Liver (tissue), 9 donors: ENCODE results near the gene PLPP3. TPM values are rescaled to one million over a fixed set of nuclear protein-coding genes. Genes with fewer than 3 reads are reported as not detected.

ENCODE experiments used
- DNase-seq: peaks from one replicate; pipeline ENCODE4 v3.0.0-alpha.2; 2017; ENCODE audit warnings: low spot score
- H3K27ac ChIP-seq, 2 donors: one replicate each; pipeline ENCODE4 v1.7.0; 2013; ENCODE audit warnings: inconsistent platforms in 2 of 2, low read length in 2 of 2, control low read depth in 1 of 2, low read depth in 1 of 2, mild to moderate bottlenecking in 1 of 2
- H3K27me3 ChIP-seq, 4 donors: one replicate each; pipeline versions ENCODE4 v1.6.1 to v1.7.0; 2013; ENCODE audit warnings: low read length in 3 of 4, inconsistent platforms in 1 of 4, mild to moderate bottlenecking in 1 of 4, moderate library complexity in 1 of 4; ENCODE audit not compliant: control insufficient read depth in 4 of 4, insufficient read depth in 4 of 4
- H3K36me3 ChIP-seq, 4 donors: one replicate each; pipeline versions ENCODE4 v1.6.1 to v1.7.0; 2013; ENCODE audit warnings: low read length in 3 of 4, mild to moderate bottlenecking in 3 of 4, low read depth in 1 of 4, moderate library complexity in 1 of 4; ENCODE audit not compliant: control insufficient read depth in 4 of 4, insufficient read depth in 3 of 4
- H3K4me1 ChIP-seq, 4 donors: one replicate each; pipeline versions ENCODE4 v1.6.1 to v1.7.0; 2013; ENCODE audit warnings: low read length in 3 of 4, mild to moderate bottlenecking in 3 of 4, moderate library complexity in 1 of 4; ENCODE audit not compliant: control insufficient read depth in 4 of 4, insufficient read depth in 4 of 4
- H3K4me3 ChIP-seq, 3 donors: one replicate each; pipeline versions ENCODE4 v1.6.1 to v1.7.0; 2013; ENCODE audit warnings: low read length in 3 of 3, control low read depth in 1 of 3, low read depth in 1 of 3, mild to moderate bottlenecking in 1 of 3
- H3K9ac ChIP-seq, 2 donors: one replicate each; pipeline ENCODE4 v1.7.0; 2013; ENCODE audit warnings: low read length in 2 of 2, mild to moderate bottlenecking in 2 of 2, moderate library complexity in 2 of 2, control low read depth in 1 of 2, low read depth in 1 of 2
- H3K9me3 ChIP-seq, 4 donors: one replicate each; pipeline versions ENCODE4 v1.6.1 to v1.7.0; 2013; ENCODE audit warnings: low read length in 3 of 4; ENCODE audit not compliant: control insufficient read depth in 4 of 4
- EGR1 ChIP-seq, 2 donors: IDR thresholded peaks; 2 replicates each; pipeline ENCODE4 v1.6.1; 2016 to 2018; ENCODE audit warnings: antibody characterized with exemption in 2 of 2, low read depth in 2 of 2
- FOXA1 ChIP-seq: IDR thresholded peaks from 2 replicates; pipeline ENCODE4 v1.6.1; 2016; ENCODE audit warnings: antibody characterized with exemption
- FOXA2 ChIP-seq: IDR thresholded peaks from 2 replicates; pipeline ENCODE4 v1.6.1; 2016; ENCODE audit warnings: antibody characterized with exemption
- GABPA ChIP-seq, 2 donors: IDR thresholded peaks in 1 of 2; conservative IDR thresholded peaks in 1 of 2; 2 replicates each; pipeline ENCODE4 v1.6.1; 2016; ENCODE audit warnings: antibody characterized with exemption in 2 of 2, mild to moderate bottlenecking in 1 of 2, moderate library complexity in 1 of 2
- JUND ChIP-seq, 2 donors: IDR thresholded peaks; 2 replicates each; pipeline ENCODE4 v1.6.1; 2016; ENCODE audit warnings: antibody characterized with exemption in 2 of 2
- NR2F2 ChIP-seq: IDR thresholded peaks from 2 replicates; pipeline ENCODE4 v1.6.1; 2016; ENCODE audit warnings: antibody characterized with exemption
- RAD21 ChIP-seq, 2 donors: IDR thresholded peaks; 2 replicates each; pipeline ENCODE4 v1.6.1; 2016; ENCODE audit warnings: antibody characterized with exemption in 2 of 2, mild to moderate bottlenecking in 2 of 2
- RXRA ChIP-seq, 2 donors: IDR thresholded peaks; 2 replicates each; pipeline ENCODE4 v1.6.1; 2017 to 2018; ENCODE audit warnings: antibody characterized with exemption in 2 of 2, mild to moderate bottlenecking in 1 of 2
- SP1 ChIP-seq: IDR thresholded peaks from 2 replicates; pipeline ENCODE4 v1.6.1; 2018; ENCODE audit warnings: antibody characterized with exemption, mild to moderate bottlenecking
- TAF1 ChIP-seq: conservative IDR thresholded peaks from 2 replicates; pipeline ENCODE4 v1.6.1; 2016; ENCODE audit warnings: antibody characterized with exemption, mild to moderate bottlenecking
- YY1 ChIP-seq: IDR thresholded peaks from 2 replicates; pipeline ENCODE4 v1.6.1; 2016; ENCODE audit warnings: antibody characterized with exemption, mild to moderate bottlenecking
- WGBS: extraction: QIAGEN DNeasy Blood & Tissue Kit; methylation state at CpG from one replicate; pipeline ENCODE4 v1.1.7; 2013; 5-methylcytosine and 5-hydroxymethylcytosine counted together
- polyA plus RNA-seq, 2 donors: library from polyadenylated mRNA; stranded (reverse) in 1 of 2; unstranded in 1 of 2; fragments of 200-250 nt in 1 of 2; fragments of >200 nt in 1 of 2; fragmentation: Nextera tagmentation in 1 of 2; extraction: Ambion mirVana in 1 of 2; gene quantifications; one replicate each; pipeline versions ENCODE4 v1.2.1 to v1.2.3, GENCODE V29; 2013 to 2015
- total RNA-seq, 2 donors: library from RNA; depleted of rRNA; stranded (reverse); fragments of >200 nt; gene quantifications; one replicate each; pipeline ENCODE4 v1.2.3, GENCODE V29; 2014
- TF ChIP-seq, protein P1 (sequence below): IDR thresholded peaks from 2 replicates; pipeline ENCODE4 v1.6.1; 2016; ENCODE audit warnings: antibody characterized with exemption
- TF ChIP-seq, protein P2 (sequence below): IDR thresholded peaks from 2 replicates; pipeline ENCODE4 v1.6.1; 2016; ENCODE audit warnings: antibody characterized with exemption
- TF ChIP-seq, protein P3 (sequence below): fragments of 150-350 bp; IDR thresholded peaks from 2 replicates; pipeline ENCODE4 v1.5.1; 2017; ENCODE audit warnings: improper control_type of control experiment, low read depth, low read length; ENCODE audit not compliant: missing input control
- TF ChIP-seq, protein P4 (sequence below): IDR thresholded peaks from 2 replicates; pipeline ENCODE4 v1.6.1; 2016; ENCODE audit warnings: antibody characterized with exemption
- TF ChIP-seq, protein P5 (sequence below): IDR thresholded peaks from 2 replicates; pipeline ENCODE4 v1.6.1; 2016; ENCODE audit warnings: antibody characterized with exemption, mild to moderate bottlenecking
- donor health status: healthy.
- donor health status: healthy.
- donor health status: healthy.
- donor health status: healthy.
- donor health status: healthy.

Gene PLPP3
- total and polyA plus RNA-seq, 4 donors = 46.1 to 91.2 (median 67.6) TPM

DNA sequence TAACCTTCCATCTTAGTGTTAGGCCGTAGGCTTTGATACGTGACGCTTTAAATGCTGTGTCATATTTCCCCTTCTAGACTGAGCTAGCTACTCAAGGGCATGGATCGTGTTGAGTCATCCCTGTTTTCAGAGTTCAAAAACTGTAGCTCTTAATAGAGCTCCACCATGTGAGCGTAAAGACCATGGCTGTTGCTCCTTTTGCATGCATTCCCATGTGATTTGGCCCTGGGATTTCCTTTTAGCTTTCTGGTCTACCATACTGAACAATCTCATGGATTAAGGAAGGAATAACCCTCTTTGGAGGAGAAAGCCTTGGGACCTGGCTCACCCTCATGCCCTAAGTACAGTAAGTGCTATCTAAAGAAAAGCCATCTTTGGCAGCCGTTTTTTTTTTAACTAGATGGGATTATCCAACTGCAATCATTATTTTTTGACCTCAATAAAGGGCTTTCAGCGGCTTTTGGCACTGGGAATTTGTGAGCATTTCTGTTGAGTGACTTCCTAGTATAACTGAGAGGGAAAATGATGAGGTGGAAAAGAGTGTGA lies 76.6 kb downstream of the PLPP3 start:
- Histone ChIP-seq H3K9ac (no peak overlapping the region), H3K27me3 (no peaks in the 10 kb centered on the region), H3K9me3 (no peaks in the 10 kb centered on the region), H3K27ac (peak overlapping the region in 1 of 2 donors; percentile 65), H3K4me1 (peaks cover 9 to 62% (median 34%) of the 10 kb centered on the region in 4 donors), H3K36me3 (peaks cover 5 to 46% (median 8%) of the 10 kb centered on the region in 4 donors), H3K4me3 (no peak overlapping the region)
- DNase-seq = no peak
- WGBS = 72% methylated on average over 7 of the region's 7 CpGs
- TF ChIP-seq, protein P1, sequence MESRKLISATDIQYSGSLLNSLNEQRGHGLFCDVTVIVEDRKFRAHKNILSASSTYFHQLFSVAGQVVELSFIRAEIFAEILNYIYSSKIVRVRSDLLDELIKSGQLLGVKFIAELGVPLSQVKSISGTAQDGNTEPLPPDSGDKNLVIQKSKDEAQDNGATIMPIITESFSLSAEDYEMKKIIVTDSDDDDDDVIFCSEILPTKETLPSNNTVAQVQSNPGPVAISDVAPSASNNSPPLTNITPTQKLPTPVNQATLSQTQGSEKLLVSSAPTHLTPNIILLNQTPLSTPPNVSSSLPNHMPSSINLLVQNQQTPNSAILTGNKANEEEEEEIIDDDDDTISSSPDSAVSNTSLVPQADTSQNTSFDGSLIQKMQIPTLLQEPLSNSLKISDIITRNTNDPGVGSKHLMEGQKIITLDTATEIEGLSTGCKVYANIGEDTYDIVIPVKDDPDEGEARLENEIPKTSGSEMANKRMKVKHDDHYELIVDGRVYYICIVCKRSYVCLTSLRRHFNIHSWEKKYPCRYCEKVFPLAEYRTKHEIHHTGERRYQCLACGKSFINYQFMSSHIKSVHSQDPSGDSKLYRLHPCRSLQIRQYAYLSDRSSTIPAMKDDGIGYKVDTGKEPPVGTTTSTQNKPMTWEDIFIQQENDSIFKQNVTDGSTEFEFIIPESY = no peak
- TF ChIP-seq FOXA1 = no peak
- TF ChIP-seq, protein P2, sequence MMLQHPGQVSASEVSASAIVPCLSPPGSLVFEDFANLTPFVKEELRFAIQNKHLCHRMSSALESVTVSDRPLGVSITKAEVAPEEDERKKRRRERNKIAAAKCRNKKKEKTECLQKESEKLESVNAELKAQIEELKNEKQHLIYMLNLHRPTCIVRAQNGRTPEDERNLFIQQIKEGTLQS = no peak
- TF ChIP-seq SP1 = no peak
- peak in 1 of 2 donors; percentile 29 for TF ChIP-seq RXRA (IDR thresholded peaks at IDR 0.05)
- TF ChIP-seq YY1 = peak; percentile 30
- TF ChIP-seq TAF1 = no peak
- TF ChIP-seq EGR1 (IDR thresholded peaks at IDR 0.05; ENCODE audit: low read depth in 2 of 2) = no peak
- TF ChIP-seq, protein P3, sequence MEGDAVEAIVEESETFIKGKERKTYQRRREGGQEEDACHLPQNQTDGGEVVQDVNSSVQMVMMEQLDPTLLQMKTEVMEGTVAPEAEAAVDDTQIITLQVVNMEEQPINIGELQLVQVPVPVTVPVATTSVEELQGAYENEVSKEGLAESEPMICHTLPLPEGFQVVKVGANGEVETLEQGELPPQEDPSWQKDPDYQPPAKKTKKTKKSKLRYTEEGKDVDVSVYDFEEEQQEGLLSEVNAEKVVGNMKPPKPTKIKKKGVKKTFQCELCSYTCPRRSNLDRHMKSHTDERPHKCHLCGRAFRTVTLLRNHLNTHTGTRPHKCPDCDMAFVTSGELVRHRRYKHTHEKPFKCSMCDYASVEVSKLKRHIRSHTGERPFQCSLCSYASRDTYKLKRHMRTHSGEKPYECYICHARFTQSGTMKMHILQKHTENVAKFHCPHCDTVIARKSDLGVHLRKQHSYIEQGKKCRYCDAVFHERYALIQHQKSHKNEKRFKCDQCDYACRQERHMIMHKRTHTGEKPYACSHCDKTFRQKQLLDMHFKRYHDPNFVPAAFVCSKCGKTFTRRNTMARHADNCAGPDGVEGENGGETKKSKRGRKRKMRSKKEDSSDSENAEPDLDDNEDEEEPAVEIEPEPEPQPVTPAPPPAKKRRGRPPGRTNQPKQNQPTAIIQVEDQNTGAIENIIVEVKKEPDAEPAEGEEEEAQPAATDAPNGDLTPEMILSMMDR = no peak
- no peak for TF ChIP-seq FOXA2
- TF ChIP-seq RAD21 (IDR thresholded peaks at IDR 0.05) = no peak
- TF ChIP-seq GABPA (IDR thresholded peaks at IDR 0.05 in 1 of 2, conservative IDR thresholded peaks at IDR 0.05 in 1 of 2) = no peak
- TF ChIP-seq, protein P4, sequence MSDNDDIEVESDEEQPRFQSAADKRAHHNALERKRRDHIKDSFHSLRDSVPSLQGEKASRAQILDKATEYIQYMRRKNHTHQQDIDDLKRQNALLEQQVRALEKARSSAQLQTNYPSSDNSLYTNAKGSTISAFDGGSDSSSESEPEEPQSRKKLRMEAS = no peak
- no peak for TF ChIP-seq NR2F2
- TF ChIP-seq, protein P5, sequence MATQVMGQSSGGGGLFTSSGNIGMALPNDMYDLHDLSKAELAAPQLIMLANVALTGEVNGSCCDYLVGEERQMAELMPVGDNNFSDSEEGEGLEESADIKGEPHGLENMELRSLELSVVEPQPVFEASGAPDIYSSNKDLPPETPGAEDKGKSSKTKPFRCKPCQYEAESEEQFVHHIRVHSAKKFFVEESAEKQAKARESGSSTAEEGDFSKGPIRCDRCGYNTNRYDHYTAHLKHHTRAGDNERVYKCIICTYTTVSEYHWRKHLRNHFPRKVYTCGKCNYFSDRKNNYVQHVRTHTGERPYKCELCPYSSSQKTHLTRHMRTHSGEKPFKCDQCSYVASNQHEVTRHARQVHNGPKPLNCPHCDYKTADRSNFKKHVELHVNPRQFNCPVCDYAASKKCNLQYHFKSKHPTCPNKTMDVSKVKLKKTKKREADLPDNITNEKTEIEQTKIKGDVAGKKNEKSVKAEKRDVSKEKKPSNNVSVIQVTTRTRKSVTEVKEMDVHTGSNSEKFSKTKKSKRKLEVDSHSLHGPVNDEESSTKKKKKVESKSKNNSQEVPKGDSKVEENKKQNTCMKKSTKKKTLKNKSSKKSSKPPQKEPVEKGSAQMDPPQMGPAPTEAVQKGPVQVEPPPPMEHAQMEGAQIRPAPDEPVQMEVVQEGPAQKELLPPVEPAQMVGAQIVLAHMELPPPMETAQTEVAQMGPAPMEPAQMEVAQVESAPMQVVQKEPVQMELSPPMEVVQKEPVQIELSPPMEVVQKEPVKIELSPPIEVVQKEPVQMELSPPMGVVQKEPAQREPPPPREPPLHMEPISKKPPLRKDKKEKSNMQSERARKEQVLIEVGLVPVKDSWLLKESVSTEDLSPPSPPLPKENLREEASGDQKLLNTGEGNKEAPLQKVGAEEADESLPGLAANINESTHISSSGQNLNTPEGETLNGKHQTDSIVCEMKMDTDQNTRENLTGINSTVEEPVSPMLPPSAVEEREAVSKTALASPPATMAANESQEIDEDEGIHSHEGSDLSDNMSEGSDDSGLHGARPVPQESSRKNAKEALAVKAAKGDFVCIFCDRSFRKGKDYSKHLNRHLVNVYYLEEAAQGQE = no peak

DNA sequence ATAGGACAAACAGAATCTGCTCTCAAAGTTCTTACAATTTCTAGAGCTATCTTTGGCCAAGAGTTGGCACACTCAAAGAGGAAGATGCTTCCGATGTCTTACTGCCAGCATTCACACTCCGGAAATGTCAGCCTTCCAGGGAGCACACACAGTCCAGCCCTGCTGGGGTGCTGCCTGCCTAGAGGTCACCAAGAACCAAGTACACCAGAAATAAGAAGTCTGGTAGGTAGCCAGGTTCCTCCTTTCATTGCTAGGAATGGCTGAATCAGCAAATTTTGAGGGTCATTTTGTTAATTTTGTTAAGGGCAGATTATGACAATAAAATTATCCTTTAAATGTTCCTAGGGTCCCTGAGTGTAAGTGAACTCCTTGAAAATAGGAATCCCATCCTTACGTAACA lies 77.5 kb downstream of the PLPP3 start:
- no peak for DNase-seq
- H3K4me3 ChIP-seq = no peak overlapping the region
- H3K4me1 ChIP-seq = peaks cover 6 to 62% (median 35%) of the 10 kb centered on the region in 4 donors
- H3K27me3 ChIP-seq = no peaks in the 10 kb centered on the region
- no peak for TF ChIP-seq GABPA (IDR thresholded peaks at IDR 0.05 in 1 of 2, conservative IDR thresholded peaks at IDR 0.05 in 1 of 2)
- no peak for TF ChIP-seq FOXA1
- peak; percentile 43 for TF ChIP-seq NR2F2
- no peak for TF ChIP-seq TAF1
- TF ChIP-seq, protein P5 = no peak
- no peak for TF ChIP-seq FOXA2
- no peak for TF ChIP-seq JUND (IDR thresholded peaks at IDR 0.05)
- peak overlapping the region; percentile 29 to 65 for H3K27ac ChIP-seq
- H3K9ac ChIP-seq = no peak overlapping the region
- no peaks in the 10 kb centered on the region for H3K9me3 ChIP-seq
- WGBS = 81% methylated on average over 3 of the region's 3 CpGs
- H3K36me3 ChIP-seq = peaks cover 4 to 37% (median 8%) of the 10 kb centered on the region in 4 donors
